ENCODE results near the gene CD6.

Gene CD6

GRCh38 chr11:60971520-60971919 is at the start of gene CD6:
Gene CD6, plus strand, starts transcription at chr11:60971680. Its CDS starts 186 bp downstream, at chr11:60971866.
- Mint-ChIP-seq H3K4me3 (no peak within 1 kb of the TSS), H3K27me3 (peaks cover 34% of the 10 kb centered on the region), H3K4me1 (ENCODE audit: low read depth) (peaks cover 37% of the 10 kb centered on the region), H3K9me3 (peaks cover 28% of the 10 kb centered on the region), H3K36me3 (ENCODE audit: low read depth) (peaks cover 12% of the 10 kb centered on the region), H3K27ac (no peak within 1 kb of the TSS)
- intact Hi-C loops (cut with micrococcal nuclease), result loop anchor here (2.0 kb wide), 1 partner anchor 19 kb away; the partner anchor contains the start of gene SLC15A3

GRCh38 chr11:60921777-60922335 is 49.6 kb upstream of the CD6 start:
- Mint-ChIP-seq H3K36me3 (ENCODE audit: low read depth) (peaks cover 43% of the 10 kb centered on the region), H3K27me3 (peaks cover 41% of the 10 kb centered on the region), H3K4me3 (no peak overlapping the region), H3K9me3 (no peaks in the 10 kb centered on the region), H3K4me1 (ENCODE audit: low read depth) (peaks cover 46% of the 10 kb centered on the region), H3K27ac (no peak overlapping the region)
- intact Hi-C loops (cut with micrococcal nuclease), result no loop called here

- H3K4me3 Mint-ChIP-seq, result no peak overlapping the region
Measured at GRCh38 chr11:60922906-60923305, 48.6 kb upstream of the CD6 start.

GRCh38 chr11:60923326-60923725 is 48.2 kb upstream of the CD6 start:
- Mint-ChIP-seq H3K27ac (no peak overlapping the region), H3K4me3 (no peak overlapping the region), H3K36me3 (ENCODE audit: low read depth) (peaks cover 43% of the 10 kb centered on the region)

More at GRCh38 chr11:60922906-60923305, 48.6 kb upstream of the CD6 start:
- intact Hi-C loops (cut with micrococcal nuclease), result no loop called here
- H3K36me3 Mint-ChIP-seq (ENCODE audit: low read depth), result peaks cover 43% of the 10 kb centered on the region
- H3K27ac Mint-ChIP-seq, result no peak overlapping the region
- H3K9me3 Mint-ChIP-seq, result no peaks in the 10 kb centered on the region
- H3K27me3 Mint-ChIP-seq, result peaks cover 52% of the 10 kb centered on the region
- H3K4me1 Mint-ChIP-seq (ENCODE audit: low read depth), result peaks cover 41% of the 10 kb centered on the region

GRCh38 chr11:60923800-60924109 is 47.7 kb upstream of the CD6 start:
- Mint-ChIP-seq H3K27ac (no peak overlapping the region), H3K36me3 (ENCODE audit: low read depth) (peaks cover 43% of the 10 kb centered on the region), H3K4me3 (no peak overlapping the region), H3K27me3 (peaks cover 56% of the 10 kb centered on the region), H3K9me3 (no peaks in the 10 kb centered on the region), H3K4me1 (ENCODE audit: low read depth) (peaks cover 34% of the 10 kb centered on the region)
- intact Hi-C loops (cut with micrococcal nuclease), result no loop called here

More at GRCh38 chr11:60923326-60923725, 48.2 kb upstream of the CD6 start:
- H3K9me3 Mint-ChIP-seq, result no peaks in the 10 kb centered on the region
- peaks cover 54% of the 10 kb centered on the region for H3K27me3 Mint-ChIP-seq
- intact Hi-C loops (cut with micrococcal nuclease), result no loop called here
- H3K4me1 Mint-ChIP-seq (ENCODE audit: low read depth), result peaks cover 38% of the 10 kb centered on the region

- Mint-ChIP-seq H3K27me3 (peaks cover 62% of the 10 kb centered on the region), H3K9me3 (no peaks in the 10 kb centered on the region), H3K4me1 (ENCODE audit: low read depth) (peaks cover 29% of the 10 kb centered on the region), H3K4me3 (peak within 1 kb of the TSS; percentile 62), H3K27ac (no peak within 1 kb of the TSS), H3K36me3 (ENCODE audit: low read depth) (peaks cover 43% of the 10 kb centered on the region)
- intact Hi-C loops (cut with micrococcal nuclease), result no loop called here
Measured at GRCh38 chr11:60924110-60924905, 47.2 kb upstream of the CD6 start, which contains the start of gene TMEM132A. Gene TMEM132A, plus strand, starts transcription at chr11:60924460. Its CDS starts 174 bp downstream, at chr11:60924634.

GRCh38 chr11:60924906-60925853 is 46.3 kb upstream of the CD6 start:
- intact Hi-C loops (cut with micrococcal nuclease), result no loop called here
- H3K9me3 Mint-ChIP-seq, result no peaks in the 10 kb centered on the region
- H3K4me1 Mint-ChIP-seq (ENCODE audit: low read depth), result peaks cover 20% of the 10 kb centered on the region
- H3K4me3 Mint-ChIP-seq, result peak overlapping the region; percentile 62
- no peak overlapping the region for H3K27ac Mint-ChIP-seq
- peaks cover 35% of the 10 kb centered on the region for H3K36me3 Mint-ChIP-seq (ENCODE audit: low read depth)
- H3K27me3 Mint-ChIP-seq, result peaks cover 70% of the 10 kb centered on the region

- Mint-ChIP-seq H3K36me3 (ENCODE audit: low read depth) (peaks cover 28% of the 10 kb centered on the region), H3K27me3 (peaks cover 77% of the 10 kb centered on the region), H3K4me1 (ENCODE audit: low read depth) (peaks cover 20% of the 10 kb centered on the region), H3K27ac (no peak overlapping the region), H3K4me3 (no peak overlapping the region), H3K9me3 (no peaks in the 10 kb centered on the region)
- intact Hi-C loops (cut with micrococcal nuclease), result no loop called here
Measured at GRCh38 chr11:60925868-60926267, 45.6 kb upstream of the CD6 start.

GRCh38 chr11:60926500-60926899 is 45.0 kb upstream of the CD6 start:
- Mint-ChIP-seq H3K27me3 (peaks cover 84% of the 10 kb centered on the region), H3K36me3 (ENCODE audit: low read depth) (peaks cover 22% of the 10 kb centered on the region), H3K4me3 (no peak overlapping the region), H3K27ac (no peak overlapping the region), H3K9me3 (no peaks in the 10 kb centered on the region), H3K4me1 (ENCODE audit: low read depth) (peaks cover 20% of the 10 kb centered on the region)
- intact Hi-C loops (cut with micrococcal nuclease), result no loop called here

GRCh38 chr11:60927061-60927592 is 44.4 kb upstream of the CD6 start:
- Mint-ChIP-seq H3K27me3 (peaks cover 83% of the 10 kb centered on the region), H3K4me3 (no peak overlapping the region), H3K36me3 (ENCODE audit: low read depth) (peaks cover 15% of the 10 kb centered on the region), H3K4me1 (ENCODE audit: low read depth) (peaks cover 20% of the 10 kb centered on the region), H3K9me3 (no peaks in the 10 kb centered on the region), H3K27ac (no peak overlapping the region)
- intact Hi-C loops (cut with micrococcal nuclease), result no loop called here

GRCh38 chr11:60927600-60927999 is 43.9 kb upstream of the CD6 start:
- H3K27me3 Mint-ChIP-seq, result peaks cover 80% of the 10 kb centered on the region
- no peak overlapping the region for H3K4me3 Mint-ChIP-seq
- H3K36me3 Mint-ChIP-seq (ENCODE audit: low read depth), result peaks cover 11% of the 10 kb centered on the region
- no peak overlapping the region for H3K27ac Mint-ChIP-seq
- no peaks in the 10 kb centered on the region for H3K9me3 Mint-ChIP-seq
- H3K4me1 Mint-ChIP-seq (ENCODE audit: low read depth), result peaks cover 20% of the 10 kb centered on the region
- intact Hi-C loops (cut with micrococcal nuclease), result no loop called here

- peaks cover under 1% of the 10 kb centered on the region for H3K36me3 Mint-ChIP-seq (ENCODE audit: low read depth)
- peaks cover 73% of the 10 kb centered on the region for H3K27me3 Mint-ChIP-seq
- no peak overlapping the region for H3K4me3 Mint-ChIP-seq
- no peaks in the 10 kb centered on the region for H3K9me3 Mint-ChIP-seq
- intact Hi-C loops (cut with micrococcal nuclease), result no loop called here
- H3K4me1 Mint-ChIP-seq (ENCODE audit: low read depth), result peaks cover 22% of the 10 kb centered on the region
- no peak overlapping the region for H3K27ac Mint-ChIP-seq
Measured at GRCh38 chr11:60928563-60929001, 42.9 kb upstream of the CD6 start.

GRCh38 chr11:60929764-60930163 is 41.7 kb upstream of the CD6 start:
- no peaks in the 10 kb centered on the region for H3K36me3 Mint-ChIP-seq (ENCODE audit: low read depth)
- H3K27ac Mint-ChIP-seq, result no peak overlapping the region
- no peaks in the 10 kb centered on the region for H3K9me3 Mint-ChIP-seq
- peaks cover 64% of the 10 kb centered on the region for H3K27me3 Mint-ChIP-seq
- peaks cover 27% of the 10 kb centered on the region for H3K4me1 Mint-ChIP-seq (ENCODE audit: low read depth)
- H3K4me3 Mint-ChIP-seq, result no peak overlapping the region
- intact Hi-C loops (cut with micrococcal nuclease), result no loop called here

Measured in dendritic cell treated with granulocyte-macrophage colony-stimulating factor and Interleukin-4, amounts not matched to agents 40 ng/mL and 50 ng/mL, for 4 days (primary cell).